ENCODE results near the gene ITGBL1.

The ITGBL1 gene

GRCh38 chr13:101747039-101747438 lies 294.6 kb downstream of the ITGBL1 start:
- DNase-seq (ENCODE audit: low read depth in 2 of 2) = no peak

DNA sequence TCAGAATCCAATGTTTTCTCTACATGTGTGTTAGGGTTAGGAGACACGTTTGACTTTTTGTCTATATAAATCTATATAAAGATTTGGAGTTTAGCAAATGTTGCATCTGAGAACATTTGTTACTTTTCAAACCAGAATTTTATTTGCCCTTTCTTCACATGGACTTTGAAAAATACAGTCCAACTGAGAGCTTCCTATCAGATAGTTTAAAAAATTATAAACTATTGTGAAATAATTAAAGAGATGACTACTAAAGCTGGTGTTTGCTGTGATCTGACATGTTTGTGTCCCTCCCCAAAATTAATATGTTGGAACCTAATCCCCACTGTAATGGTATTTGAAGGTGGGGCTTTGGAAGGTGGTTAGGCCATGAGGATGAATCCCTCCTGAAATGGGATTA lies 297.1 kb downstream of the ITGBL1 start:
- no peak for DNase-seq (ENCODE audit: low read depth in 2 of 2)

GRCh38 chr13:101751488-101751887 lies 299.0 kb downstream of the ITGBL1 start:
- no peak for DNase-seq (ENCODE audit: low read depth in 2 of 2)

GRCh38 chr13:101752432-101752831 lies 300.0 kb downstream of the ITGBL1 start:
- no peak for DNase-seq (ENCODE audit: low read depth in 2 of 2)

- DNase-seq (ENCODE audit: low read depth in 2 of 2) = no peak
These were observed 302.9 kb downstream of the ITGBL1 start for GRCh38 chr13:101755228-101755887.

GRCh38 chr13:101757446-101758039 lies 305.1 kb downstream of the ITGBL1 start:
- no peak for DNase-seq (ENCODE audit: low read depth in 2 of 2)

DNA sequence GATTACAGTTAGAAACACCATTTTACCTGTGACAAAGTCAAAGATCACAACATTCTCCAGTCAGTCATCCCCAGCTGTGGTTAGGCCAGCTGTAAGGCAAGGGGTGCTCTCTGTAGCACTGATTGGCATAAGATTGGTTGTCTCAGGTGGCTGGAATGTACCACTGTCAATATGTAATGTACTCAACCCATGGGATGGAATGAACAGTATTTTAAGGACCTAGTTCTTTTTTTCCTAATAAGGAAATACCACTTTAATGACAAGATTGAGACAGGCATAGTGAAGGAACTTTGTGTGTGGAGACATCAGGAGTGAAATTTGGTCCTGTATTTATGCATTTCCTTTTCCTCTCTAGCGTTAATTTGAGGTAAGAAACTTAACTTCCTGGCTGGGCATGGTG lies 310.7 kb downstream of the ITGBL1 start:
- DNase-seq (ENCODE audit: low read depth in 2 of 2) = no peak

Measured in stimulated activated CD8-positive, alpha-beta memory T cell treated with anti-CD3 and anti-CD28 coated beads, Interleukin-7, amount 100 ng/mL, for 1 hour (primary cell).